Transverse colon (tissue), 4 donors: ENCODE data around the gene CADPS2. TPM values are rescaled to one million over a fixed set of nuclear protein-coding genes. Genes with fewer than 3 reads are reported as not detected.

ENCODE experiments used
- DNase-seq: peaks from one replicate; pipeline ENCODE4 v3.0.0-alpha.2; 2019
- H3K27ac ChIP-seq, 4 donors: fragments of 200-600 bp; sonication (generic); 2 replicates each; pipeline ENCODE4 v1.5.1; 2016 to 2018; ENCODE audit warnings: inconsistent platforms in 4 of 4
- H3K27me3 ChIP-seq: fragments of 200-600 bp; sonication (generic); 2 replicates; pipeline ENCODE4 v1.5.1; 2017; ENCODE audit warnings: inconsistent platforms
- H3K36me3 ChIP-seq, 4 donors: fragments of 200-600 bp; sonication (generic); 2 replicates each; pipeline ENCODE4 v1.5.1; 2017 to 2019; ENCODE audit warnings: inconsistent platforms in 4 of 4
- H3K4me1 ChIP-seq, 4 donors: fragments of 200-600 bp; sonication (generic); 2 replicates each; pipeline ENCODE4 v1.5.1; 2017 to 2020; ENCODE audit warnings: inconsistent platforms in 4 of 4
- H3K4me3 ChIP-seq, 4 donors: fragments of 200-600 bp; sonication (generic); 1 replicate in 1 of 4; 2 replicates in 3 of 4; pipeline versions ENCODE4 v1.5.1 to v1.6.1; 2017 to 2019; ENCODE audit warnings: inconsistent platforms in 4 of 4
- H3K9me3 ChIP-seq, 2 donors: fragments of 200-600 bp; sonication (generic); 2 replicates each; pipeline ENCODE4 v1.5.1; 2017 to 2019; ENCODE audit warnings: inconsistent platforms in 2 of 2
- EP300 ChIP-seq: sonication (generic); formaldehyde crosslinking; IDR thresholded peaks from one replicate; pipeline ENCODE4 v1.6.1; 2017; ENCODE audit warnings: antibody characterized with exemption, low read depth
- POLR2A ChIP-seq: fragments of 450-650 bp; IDR thresholded peaks from one replicate; pipeline ENCODE4 v1.6.1; 2016; ENCODE audit warnings: antibody characterized with exemption, mild to moderate bottlenecking, moderate library complexity
- POLR2AphosphoS5 ChIP-seq, 3 donors: sonication (generic); formaldehyde crosslinking; IDR thresholded peaks; one replicate each; pipeline ENCODE4 v1.6.1; 2016; ENCODE audit warnings: antibody characterized with exemption in 3 of 3
- WGBS, 2 donors: methylation state at CpG; one replicate each; pipeline ENCODE4 v1.1.5; 2018; ENCODE audit warnings: low coverage in 1 of 2; 5-methylcytosine and 5-hydroxymethylcytosine counted together
- in situ Hi-C, 4 donors: fragments of 200-750 bp; cut with MboI; loops; one replicate each; pipeline versions ENCODE4 v1.15.0 to v1.15.1; 2017; ENCODE audit warnings: low sequenced_read_pairs in 3 of 4, low pct_ligation_motif_present in 1 of 4, low pct_unique_long_range_greater_than_20kb in 1 of 4
- intact Hi-C: fragments of 100-400 bp; cut with DNase I; formaldehyde crosslinking; loops from one replicate; pipeline ENCODE4 v1.15.1; 2023; ENCODE audit warnings: low total_unique reads
- total RNA-seq, 4 donors: library from RNA; depleted of rRNA; stranded (reverse); fragments of >200 nt; gene quantifications; one replicate each; pipeline ENCODE4 v1.1.0, GENCODE V29; 2016
- TF ChIP-seq, protein P1 (sequence below), 5 experiments: fragments of 200-600 bp in 3 of 5; fragments of 450-650 bp in 2 of 5; sonication (generic) in 3 of 5; IDR thresholded peaks; 1 replicate in 2 of 5; 2 replicates in 3 of 5; pipeline ENCODE4 v1.5.1; 2016 to 2017; ENCODE audit warnings: antibody characterized with exemption in 5 of 5, inconsistent platforms in 3 of 5, mild to moderate bottlenecking in 2 of 5, moderate library complexity in 1 of 5

Gene CADPS2
- total RNA-seq, 4 donors from 2014 or later: 9.0 to 15.2 (median 12.6) TPM

DNA sequence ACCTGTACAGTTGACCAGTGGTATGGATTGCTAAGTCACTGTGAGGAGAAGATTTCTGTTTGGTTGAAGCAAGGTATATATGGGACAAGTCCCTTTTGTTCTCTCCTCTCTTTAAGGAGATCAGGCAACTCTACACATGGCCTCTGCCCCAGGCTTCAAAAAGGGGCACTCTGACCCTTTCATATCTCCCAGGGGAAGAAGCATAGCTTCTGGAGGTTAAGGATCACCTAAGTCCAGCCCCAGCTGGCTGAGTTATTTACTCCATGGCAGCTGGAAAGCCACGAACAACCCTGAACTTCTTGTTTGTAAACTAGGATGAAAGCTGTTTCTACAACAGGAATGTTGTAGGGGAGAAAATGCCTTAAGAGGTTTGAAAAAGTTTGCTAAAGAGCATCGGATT, 452.5 kb downstream of the CADPS2 start:
- no peaks in the 10 kb centered on the region for H3K4me1 ChIP-seq
- no peaks in the 10 kb centered on the region for H3K9me3 ChIP-seq
- no peaks in the 10 kb centered on the region for H3K27me3 ChIP-seq
- no peak for DNase-seq
- no peak for TF ChIP-seq POLR2A
- TF ChIP-seq, protein P1, sequence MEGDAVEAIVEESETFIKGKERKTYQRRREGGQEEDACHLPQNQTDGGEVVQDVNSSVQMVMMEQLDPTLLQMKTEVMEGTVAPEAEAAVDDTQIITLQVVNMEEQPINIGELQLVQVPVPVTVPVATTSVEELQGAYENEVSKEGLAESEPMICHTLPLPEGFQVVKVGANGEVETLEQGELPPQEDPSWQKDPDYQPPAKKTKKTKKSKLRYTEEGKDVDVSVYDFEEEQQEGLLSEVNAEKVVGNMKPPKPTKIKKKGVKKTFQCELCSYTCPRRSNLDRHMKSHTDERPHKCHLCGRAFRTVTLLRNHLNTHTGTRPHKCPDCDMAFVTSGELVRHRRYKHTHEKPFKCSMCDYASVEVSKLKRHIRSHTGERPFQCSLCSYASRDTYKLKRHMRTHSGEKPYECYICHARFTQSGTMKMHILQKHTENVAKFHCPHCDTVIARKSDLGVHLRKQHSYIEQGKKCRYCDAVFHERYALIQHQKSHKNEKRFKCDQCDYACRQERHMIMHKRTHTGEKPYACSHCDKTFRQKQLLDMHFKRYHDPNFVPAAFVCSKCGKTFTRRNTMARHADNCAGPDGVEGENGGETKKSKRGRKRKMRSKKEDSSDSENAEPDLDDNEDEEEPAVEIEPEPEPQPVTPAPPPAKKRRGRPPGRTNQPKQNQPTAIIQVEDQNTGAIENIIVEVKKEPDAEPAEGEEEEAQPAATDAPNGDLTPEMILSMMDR (IDR thresholded peaks at IDR 0.05): no peak
- no peak for TF ChIP-seq EP300
- intact Hi-C loops: no loop called here
- H3K4me3 ChIP-seq: no peak overlapping the region
- in situ Hi-C loops: no loop called here
- no peaks in the 10 kb centered on the region for H3K36me3 ChIP-seq
- 70 to 80% methylated on average over 2 of the region's 2 CpGs for WGBS, 2 donors
- no peak overlapping the region for H3K27ac ChIP-seq

- no peak overlapping the region for H3K4me3 ChIP-seq
- no peak overlapping the region for H3K27ac ChIP-seq
- H3K36me3 ChIP-seq: no peaks in the 10 kb centered on the region
- in situ Hi-C loops: no loop called here
- no peaks in the 10 kb centered on the region for H3K4me1 ChIP-seq
- no peaks in the 10 kb centered on the region for H3K9me3 ChIP-seq
- DNase-seq: no peak
- 40 to 59% methylated on average over 1 of the region's 1 CpG for WGBS, 2 donors
- H3K27me3 ChIP-seq: no peaks in the 10 kb centered on the region
- intact Hi-C loops: no loop called here
- TF ChIP-seq POLR2AphosphoS5 (IDR thresholded peaks at IDR 0.05) (no peak), POLR2A (no peak), EP300 (no peak)
- TF ChIP-seq, protein P1 (IDR thresholded peaks at IDR 0.05): no peak
Measured at GRCh38 chr7:122430710-122431109, 455.6 kb downstream of the CADPS2 start.

- intact Hi-C loops: no loop called here
- Histone ChIP-seq H3K27me3 (no peaks in the 10 kb centered on the region), H3K9me3 (no peaks in the 10 kb centered on the region), H3K27ac (no peak overlapping the region), H3K4me3 (no peak overlapping the region), H3K4me1 (no peaks in the 10 kb centered on the region), H3K36me3 (no peaks in the 10 kb centered on the region)
- 59 to 74% methylated on average over 2 of the region's 2 CpGs for WGBS, 2 donors
- no peak for DNase-seq
- TF ChIP-seq POLR2A (no peak), POLR2AphosphoS5 (IDR thresholded peaks at IDR 0.05) (no peak), EP300 (no peak)
- TF ChIP-seq, protein P1 (IDR thresholded peaks at IDR 0.05): no peak
- in situ Hi-C loops: no loop called here
Measured at GRCh38 chr7:122429926-122430325, 456.3 kb downstream of the CADPS2 start.

- Histone ChIP-seq H3K27ac (no peak overlapping the region), H3K27me3 (no peaks in the 10 kb centered on the region), H3K36me3 (no peaks in the 10 kb centered on the region), H3K4me3 (no peak overlapping the region), H3K9me3 (no peaks in the 10 kb centered on the region), H3K4me1 (no peaks in the 10 kb centered on the region)
- in situ Hi-C loops: no loop called here
- TF ChIP-seq, protein P1 (IDR thresholded peaks at IDR 0.05): no peak
- no peak for TF ChIP-seq EP300
- TF ChIP-seq POLR2AphosphoS5 (IDR thresholded peaks at IDR 0.05): no peak
- TF ChIP-seq POLR2A: no peak
- intact Hi-C loops: no loop called here
- DNase-seq: no peak
- WGBS, 2 donors: 25 to 77% methylated on average over 1 of the region's 1 CpG
Measured at GRCh38 chr7:122425731-122426130, 460.5 kb downstream of the CADPS2 start.
